Panc1 (cell line): ENCODE data around the gene MTMR12. TPM values are rescaled to one million over a fixed set of nuclear protein-coding genes. Genes with fewer than 3 reads are reported as not detected.
"Not testable (repeated sequence)": the region's sequence is repeated elsewhere in the genome, so short reads cannot be mapped to it uniquely, and the experiment has no call there.

Experiments used
- ATAC-seq: fragments of 200-7000 bp; cut with Tn5 transposase; 2 replicates; pipeline ENCODE4 v1.9.1; 2020; ENCODE audit warnings: mild to moderate bottlenecking, moderate library complexity
- BruUV-seq: library from RNA; stranded (reverse); fragments of 400-500 nt; replicated peaks from 2 replicates; lab custom pipeline; 2021; lab: Mats Ljungman, UMichigan
- CTCF ChIA-PET: fragments of 300-600 bp; sonication (Branson Sonifier 250); formaldehyde crosslinking; loops from one replicate; lab custom pipeline; 2022; ENCODE audit warnings: antibody characterized with exemption; lab: Charles Lee
- POLR2A ChIA-PET: fragments of 300-600 bp; sonication (Branson Sonifier 250); formaldehyde crosslinking; loops from one replicate; lab custom pipeline; 2022; ENCODE audit warnings: antibody characterized with exemption; lab: Charles Lee
- DNase-seq: peaks from one replicate; pipeline ENCODE4 v3.0.0-alpha.2; 2010; ENCODE audit warnings: low read depth, low spot score
- H3K27ac ChIP-seq: 2 replicates; pipeline ENCODE4 v1.5.1; 2011; ENCODE audit warnings: mild to moderate bottlenecking, low read length, inconsistent platforms
- H3K27me3 ChIP-seq: fragments of 200-500 bp; sonication (Bioruptor generic); 2 replicates; pipeline ENCODE4 v1.6.0; 2014; ENCODE audit warnings: low read length, inconsistent platforms; ENCODE audit not compliant: control insufficient read depth, insufficient read depth
- H3K36me3 ChIP-seq: fragments of 200-500 bp; sonication (Bioruptor generic); 2 replicates; pipeline ENCODE4 v1.5.1; 2014; ENCODE audit warnings: inconsistent platforms, mild to moderate bottlenecking, low read length, moderate library complexity; ENCODE audit not compliant: control insufficient read depth, insufficient read depth
- H3K4me1 ChIP-seq: 2 replicates; pipeline ENCODE4 v1.5.1; 2011; ENCODE audit warnings: inconsistent platforms, mild to moderate bottlenecking, low read length, moderate library complexity; ENCODE audit not compliant: control insufficient read depth, insufficient read depth
- H3K4me3 ChIP-seq, 2 experiments: 2 replicates each; pipeline ENCODE4 v1.5.1; 2011 to 2012; ENCODE audit warnings: low read depth in 2 of 2, low read length in 2 of 2, mild to moderate bottlenecking in 2 of 2, inconsistent platforms in 1 of 2, moderate library complexity in 1 of 2
- H3K9me3 ChIP-seq: fragments of 200-500 bp; sonication (Bioruptor generic); 2 replicates; pipeline ENCODE4 v1.5.1; 2014; ENCODE audit warnings: low read depth, mild to moderate bottlenecking, inconsistent platforms, low read length, moderate library complexity; ENCODE audit not compliant: control insufficient read depth, insufficient read depth
- POLR2AphosphoS5 ChIP-seq: IDR thresholded peaks from 2 replicates; pipeline ENCODE4 v1.6.1; 2012; ENCODE audit warnings: mild to moderate bottlenecking, low read depth, low read length, moderate library complexity
- SIN3A ChIP-seq: IDR thresholded peaks from 2 replicates; pipeline ENCODE4 v1.6.1; 2012; ENCODE audit warnings: low read depth, mild to moderate bottlenecking, low read length, moderate library complexity, borderline replicate concordance; ENCODE audit not compliant: insufficient read depth
- TCF7L2 ChIP-seq: IDR thresholded peaks from 2 replicates; pipeline ENCODE4 v1.6.1; 2011; ENCODE audit warnings: mild to moderate bottlenecking, low read depth, low read length, inconsistent platforms
- in situ Hi-C: cut with HindIII; loops from 2 replicates; pipeline ENCODE4 v1.10.0; 2016; ENCODE audit warnings: low sequenced_read_pairs, low pct_unique_long_range_greater_than_20kb
- intact Hi-C: fragments of 100-400 bp; cut with micrococcal nuclease; formaldehyde crosslinking; loops from one replicate; pipeline ENCODE4 v1.10.0; 2022; ENCODE audit not compliant: unreplicated experiment
- total RNA-seq: library from RNA; stranded (reverse); gene quantifications from one replicate; pipeline ENCODE4 v1.2.1, GENCODE V29; 2021; ENCODE audit not compliant: unreplicated experiment
- TF ChIP-seq, protein P1 (sequence below), 2 experiments: IDR thresholded peaks; 2 replicates each; pipeline ENCODE4 v1.6.1; 2011 to 2012; ENCODE audit warnings: low read depth in 2 of 2, control low read depth in 1 of 2, low read length in 1 of 2, mild to moderate bottlenecking in 1 of 2, moderate library complexity in 1 of 2; ENCODE audit not compliant: insufficient read depth in 1 of 2
- TF ChIP-seq, protein P2 (sequence below): fragments of 450-650 bp; IDR thresholded peaks from 2 replicates; pipeline ENCODE4 v1.5.1; 2017; ENCODE audit warnings: mild to moderate bottlenecking

The MTMR12 gene
- total RNA-seq, 1 experiment from 2014 or later: 42.4 TPM

DNA sequence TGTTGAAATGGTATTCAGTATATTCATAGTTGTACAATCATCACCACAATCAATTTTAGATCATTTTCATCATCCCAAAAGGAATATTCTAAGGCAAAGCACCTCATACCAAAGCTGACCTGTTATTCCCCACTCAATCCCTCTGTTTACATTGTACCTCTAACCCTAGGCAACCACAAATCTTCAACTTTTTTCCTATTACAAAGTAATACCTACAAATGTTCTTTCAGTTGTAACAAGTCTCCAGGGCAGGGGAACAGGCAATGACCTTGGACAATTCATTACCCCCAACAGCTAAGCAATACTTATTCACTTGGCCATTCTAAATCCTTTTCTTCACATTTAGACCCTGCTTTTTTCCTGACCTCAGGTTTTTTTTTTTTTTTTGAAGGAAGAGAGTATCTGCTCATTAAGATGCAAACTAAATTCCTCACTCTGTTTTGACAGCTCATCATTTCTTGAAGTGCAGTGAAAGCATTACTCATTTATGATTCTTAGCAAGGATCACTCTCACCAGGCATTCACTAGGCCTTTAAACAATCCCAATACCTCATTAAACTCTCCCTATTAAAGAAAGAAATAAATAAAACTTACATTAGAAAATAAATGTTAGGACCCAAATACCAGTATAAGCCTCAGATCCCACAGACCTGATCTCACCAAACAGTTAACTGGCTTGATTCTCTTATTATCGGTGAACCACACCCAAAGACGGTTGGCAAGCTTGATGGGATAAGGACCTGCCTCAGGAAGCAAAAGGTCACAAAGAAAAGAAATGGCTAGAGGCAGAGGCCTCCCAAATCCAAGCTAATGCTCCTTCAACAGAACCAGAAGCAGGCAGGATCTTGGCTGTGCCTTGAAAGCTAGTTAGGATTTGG lies 15.3 kb downstream of the MTMR12 start:
- DNase-seq: no peak
- TF ChIP-seq, protein P1, sequence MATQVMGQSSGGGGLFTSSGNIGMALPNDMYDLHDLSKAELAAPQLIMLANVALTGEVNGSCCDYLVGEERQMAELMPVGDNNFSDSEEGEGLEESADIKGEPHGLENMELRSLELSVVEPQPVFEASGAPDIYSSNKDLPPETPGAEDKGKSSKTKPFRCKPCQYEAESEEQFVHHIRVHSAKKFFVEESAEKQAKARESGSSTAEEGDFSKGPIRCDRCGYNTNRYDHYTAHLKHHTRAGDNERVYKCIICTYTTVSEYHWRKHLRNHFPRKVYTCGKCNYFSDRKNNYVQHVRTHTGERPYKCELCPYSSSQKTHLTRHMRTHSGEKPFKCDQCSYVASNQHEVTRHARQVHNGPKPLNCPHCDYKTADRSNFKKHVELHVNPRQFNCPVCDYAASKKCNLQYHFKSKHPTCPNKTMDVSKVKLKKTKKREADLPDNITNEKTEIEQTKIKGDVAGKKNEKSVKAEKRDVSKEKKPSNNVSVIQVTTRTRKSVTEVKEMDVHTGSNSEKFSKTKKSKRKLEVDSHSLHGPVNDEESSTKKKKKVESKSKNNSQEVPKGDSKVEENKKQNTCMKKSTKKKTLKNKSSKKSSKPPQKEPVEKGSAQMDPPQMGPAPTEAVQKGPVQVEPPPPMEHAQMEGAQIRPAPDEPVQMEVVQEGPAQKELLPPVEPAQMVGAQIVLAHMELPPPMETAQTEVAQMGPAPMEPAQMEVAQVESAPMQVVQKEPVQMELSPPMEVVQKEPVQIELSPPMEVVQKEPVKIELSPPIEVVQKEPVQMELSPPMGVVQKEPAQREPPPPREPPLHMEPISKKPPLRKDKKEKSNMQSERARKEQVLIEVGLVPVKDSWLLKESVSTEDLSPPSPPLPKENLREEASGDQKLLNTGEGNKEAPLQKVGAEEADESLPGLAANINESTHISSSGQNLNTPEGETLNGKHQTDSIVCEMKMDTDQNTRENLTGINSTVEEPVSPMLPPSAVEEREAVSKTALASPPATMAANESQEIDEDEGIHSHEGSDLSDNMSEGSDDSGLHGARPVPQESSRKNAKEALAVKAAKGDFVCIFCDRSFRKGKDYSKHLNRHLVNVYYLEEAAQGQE (IDR thresholded peaks at IDR 0.05; ENCODE audit: insufficient read depth in 1 of 2, low read depth in 2 of 2, low read length in 1 of 2): no peak
- no peak for TF ChIP-seq TCF7L2
- no peak for TF ChIP-seq SIN3A
- no peak for TF ChIP-seq POLR2AphosphoS5
- TF ChIP-seq, protein P2, sequence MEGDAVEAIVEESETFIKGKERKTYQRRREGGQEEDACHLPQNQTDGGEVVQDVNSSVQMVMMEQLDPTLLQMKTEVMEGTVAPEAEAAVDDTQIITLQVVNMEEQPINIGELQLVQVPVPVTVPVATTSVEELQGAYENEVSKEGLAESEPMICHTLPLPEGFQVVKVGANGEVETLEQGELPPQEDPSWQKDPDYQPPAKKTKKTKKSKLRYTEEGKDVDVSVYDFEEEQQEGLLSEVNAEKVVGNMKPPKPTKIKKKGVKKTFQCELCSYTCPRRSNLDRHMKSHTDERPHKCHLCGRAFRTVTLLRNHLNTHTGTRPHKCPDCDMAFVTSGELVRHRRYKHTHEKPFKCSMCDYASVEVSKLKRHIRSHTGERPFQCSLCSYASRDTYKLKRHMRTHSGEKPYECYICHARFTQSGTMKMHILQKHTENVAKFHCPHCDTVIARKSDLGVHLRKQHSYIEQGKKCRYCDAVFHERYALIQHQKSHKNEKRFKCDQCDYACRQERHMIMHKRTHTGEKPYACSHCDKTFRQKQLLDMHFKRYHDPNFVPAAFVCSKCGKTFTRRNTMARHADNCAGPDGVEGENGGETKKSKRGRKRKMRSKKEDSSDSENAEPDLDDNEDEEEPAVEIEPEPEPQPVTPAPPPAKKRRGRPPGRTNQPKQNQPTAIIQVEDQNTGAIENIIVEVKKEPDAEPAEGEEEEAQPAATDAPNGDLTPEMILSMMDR: no peak
- ChIA-PET CTCF (interaction anchor here (0.7 kb wide), 1 partner anchor 32 kb away, joined by 3 read pairs; no protein-coding TSS in a partner anchor), POLR2A (no interaction called here)
- H3K27me3 ChIP-seq: no peaks in the 10 kb centered on the region
- no peak for ATAC-seq
- H3K36me3 ChIP-seq: no peaks in the 10 kb centered on the region
- no TSS peak for BruUV-seq
- H3K9me3 ChIP-seq: no peaks in the 10 kb centered on the region
- intact Hi-C loops: no loop called here
- in situ Hi-C loops: no loop called here
- H3K4me1 ChIP-seq: no peaks in the 10 kb centered on the region
- no peak overlapping the region for H3K27ac ChIP-seq
- no peak overlapping the region for H3K4me3 ChIP-seq

DNA sequence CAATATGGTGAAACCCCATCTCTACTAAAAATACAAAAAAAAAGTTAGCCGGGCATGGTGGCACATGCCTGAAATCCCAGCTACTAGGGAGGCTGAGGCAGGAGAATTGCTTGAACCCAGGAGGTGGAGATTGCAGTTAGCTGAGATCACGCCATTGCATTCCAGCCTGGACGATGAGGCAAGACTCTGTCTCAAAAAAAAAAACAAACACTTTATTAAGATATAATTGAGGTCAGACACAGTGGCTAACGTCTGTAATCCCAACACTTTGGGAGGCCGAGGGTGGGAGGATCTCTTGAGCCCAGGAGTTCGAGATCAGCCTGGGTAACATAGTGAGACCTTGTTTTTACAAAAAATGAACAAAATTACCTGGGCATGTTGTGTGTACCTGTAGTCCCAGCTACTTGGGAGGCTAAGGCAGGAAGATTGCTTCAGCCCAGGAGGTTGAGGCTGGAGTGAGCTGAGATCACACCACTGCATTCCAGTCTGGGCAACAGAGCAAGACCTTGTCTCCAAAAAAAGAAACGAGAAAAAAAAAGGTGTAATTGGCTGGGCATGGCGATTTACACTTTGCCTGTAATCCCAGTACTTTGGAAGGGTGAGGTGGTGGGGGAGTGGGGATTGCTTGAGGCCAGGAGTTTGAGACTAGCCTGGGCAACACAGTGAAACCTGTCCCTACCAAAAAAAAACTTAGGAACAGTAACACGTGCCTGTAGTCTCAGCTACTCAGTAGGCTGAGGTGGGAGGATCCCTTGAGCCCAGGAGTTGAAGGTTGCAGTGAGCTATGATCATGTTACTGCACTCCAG lies 16.6 kb downstream of the MTMR12 start:
- ChIA-PET CTCF (interaction anchor here (0.6 kb wide), 1 partner anchor 114 kb away, joined by 8 read pairs; no protein-coding TSS in a partner anchor), POLR2A (interaction anchor here (0.7 kb wide), 1 partner anchor 170 kb away, joined by 3 read pairs; no protein-coding TSS in a partner anchor)
- H3K27me3 ChIP-seq, ATAC-seq, H3K27ac ChIP-seq, intact Hi-C loops, H3K36me3 ChIP-seq, H3K9me3 ChIP-seq, DNase-seq, in situ Hi-C loops, BruUV-seq, H3K4me3 ChIP-seq, H3K4me1 ChIP-seq: not testable (repeated sequence)
